Activated CD8-positive, alpha-beta T cell treated with anti-CD3 and anti-CD28 coated beads for 36 hours (primary cell): ENCODE data around the gene TNFSF11. TPM values are rescaled to one million over a fixed set of nuclear protein-coding genes. Genes with fewer than 3 reads are reported as not detected.

Experiments
- ATAC-seq: fragments of 200-7000 bp; cut with Tn5 transposase; one replicate; pipeline ENCODE4 v1.10.0; 2021; ENCODE audit warnings: mild to moderate bottlenecking, moderate library complexity
- CTCF ChIA-PET: fragments of 350-600 bp; sonication (Branson Sonifier 250); formaldehyde crosslinking; loops from one replicate; lab custom pipeline; 2021; ENCODE audit warnings: antibody characterized with exemption; lab: Charles Lee
- POLR2A ChIA-PET: fragments of 350-600 bp; sonication (Branson Sonifier 250); formaldehyde crosslinking; loops from one replicate; lab custom pipeline; 2021; ENCODE audit warnings: antibody characterized with exemption; lab: Charles Lee
- DNase-seq: peaks from one replicate; pipeline ENCODE4 v3.0.0-alpha.2; 2020
- H3K27ac Mint-ChIP-seq: one replicate; pipeline ENCODE4 v1.8.0; 2021; ENCODE audit warnings: mild to moderate bottlenecking, mixed read lengths
- H3K27me3 Mint-ChIP-seq: one replicate; pipeline ENCODE4 v1.8.0; 2021; ENCODE audit warnings: mixed read lengths
- H3K36me3 Mint-ChIP-seq: one replicate; pipeline ENCODE4 v1.8.0; 2021; ENCODE audit warnings: low read depth, mixed read lengths
- H3K4me1 Mint-ChIP-seq: one replicate; pipeline ENCODE4 v1.8.0; 2021; ENCODE audit warnings: low read depth, mixed read lengths
- H3K4me3 Mint-ChIP-seq: one replicate; pipeline ENCODE4 v1.8.0; 2021; ENCODE audit warnings: mild to moderate bottlenecking, moderate library complexity, mixed read lengths
- H3K9me3 Mint-ChIP-seq: one replicate; pipeline ENCODE4 v1.8.0; 2021; ENCODE audit warnings: mixed read lengths
- CTCF ChIP-seq: fragments of 200-600 bp; IDR thresholded peaks from one replicate; pipeline ENCODE4 v1.8.0; 2022; ENCODE audit warnings: antibody characterized with exemption, mild to moderate bottlenecking
- intact Hi-C: fragments of 100-400 bp; cut with micrococcal nuclease; formaldehyde crosslinking; loops from one replicate; pipeline ENCODE4 v1.10.0; 2022
- total RNA-seq, 2 experiments: library from RNA; stranded (reverse); gene quantifications; one replicate each; pipeline ENCODE4 v1.2.3, GENCODE V29; 2021

The TNFSF11 gene
- total RNA-seq, 2 experiments from 2014 or later = 1.9 TPM

GRCh38 chr13:42543215-42543797, 30.6 kb upstream of the TNFSF11 start:
- CTCF ChIA-PET = interaction anchor here (1.1 kb wide), 1 partner anchor 52 kb away, joined by 7 read pairs; no protein-coding TSS in a partner anchor
- ATAC-seq (no peak), DNase-seq (no peak)
- POLR2A ChIA-PET = no interaction called here
- no peak overlapping the region for H3K4me3 Mint-ChIP-seq
- H3K36me3 Mint-ChIP-seq = no peaks in the 10 kb centered on the region
- H3K27me3 Mint-ChIP-seq = no peaks in the 10 kb centered on the region
- TF ChIP-seq CTCF = no peak
- peaks cover 13% of the 10 kb centered on the region for H3K4me1 Mint-ChIP-seq
- no peak overlapping the region for H3K27ac Mint-ChIP-seq
- intact Hi-C loops = no loop called here
- no peaks in the 10 kb centered on the region for H3K9me3 Mint-ChIP-seq

GRCh38 chr13:42544246-42544926, 29.6 kb upstream of the TNFSF11 start:
- no peaks in the 10 kb centered on the region for H3K36me3 Mint-ChIP-seq
- CTCF ChIA-PET = no interaction called here
- ATAC-seq = no peak
- H3K4me1 Mint-ChIP-seq = peaks cover 21% of the 10 kb centered on the region
- H3K27ac Mint-ChIP-seq = no peak overlapping the region
- DNase-seq = no peak
- no peak overlapping the region for H3K4me3 Mint-ChIP-seq
- POLR2A ChIA-PET = no interaction called here
- TF ChIP-seq CTCF = no peak
- peaks cover 2% of the 10 kb centered on the region for H3K27me3 Mint-ChIP-seq
- no peaks in the 10 kb centered on the region for H3K9me3 Mint-ChIP-seq
- intact Hi-C loops = no loop called here

GRCh38 chr13:42545842-42546241, 28.1 kb upstream of the TNFSF11 start:
- Mint-ChIP-seq H3K9me3 (no peaks in the 10 kb centered on the region), H3K36me3 (no peaks in the 10 kb centered on the region), H3K4me1 (peaks cover 20% of the 10 kb centered on the region), H3K4me3 (no peak overlapping the region), H3K27ac (no peak overlapping the region), H3K27me3 (peaks cover 8% of the 10 kb centered on the region)
- ChIA-PET CTCF (interaction anchor here (1.3 kb wide), 1 partner anchor 14 kb away, joined by 3 read pairs; no protein-coding TSS in a partner anchor), POLR2A (no interaction called here)
- intact Hi-C loops = no loop called here
- ATAC-seq (no peak), DNase-seq (no peak)
- TF ChIP-seq CTCF = no peak

GRCh38 chr13:42547612-42548011, 26.3 kb upstream of the TNFSF11 start:
- DNase-seq (no peak), ATAC-seq (no peak)
- intact Hi-C loops = no loop called here
- peaks cover 20% of the 10 kb centered on the region for H3K4me1 Mint-ChIP-seq
- CTCF ChIA-PET = no interaction called here
- H3K36me3 Mint-ChIP-seq = no peaks in the 10 kb centered on the region
- no peaks in the 10 kb centered on the region for H3K9me3 Mint-ChIP-seq
- peaks cover 8% of the 10 kb centered on the region for H3K27me3 Mint-ChIP-seq
- no peak overlapping the region for H3K27ac Mint-ChIP-seq
- H3K4me3 Mint-ChIP-seq = no peak overlapping the region
- POLR2A ChIA-PET = no interaction called here
- no peak for TF ChIP-seq CTCF

GRCh38 chr13:42548731-42549551, 25.0 kb upstream of the TNFSF11 start:
- Mint-ChIP-seq H3K4me3 (no peak overlapping the region), H3K27ac (no peak overlapping the region), H3K36me3 (no peaks in the 10 kb centered on the region), H3K4me1 (peaks cover 20% of the 10 kb centered on the region), H3K9me3 (no peaks in the 10 kb centered on the region), H3K27me3 (peaks cover 8% of the 10 kb centered on the region)
- TF ChIP-seq CTCF = no peak
- POLR2A ChIA-PET = no interaction called here
- intact Hi-C loops = no loop called here
- DNase-seq (peak; percentile 6), ATAC-seq (no peak)
- CTCF ChIA-PET = no interaction called here
